HG03565 (cell line): ENCODE data around the gene RPH3AL.
"Not testable (repeated sequence)": the region's sequence is repeated elsewhere in the genome, so short reads cannot be mapped to it uniquely, and the experiment has no call there.

Source experiments
- ATAC-seq: cut with Tn5 transposase; IDR thresholded peaks from one replicate; pipeline ENCODE4 v1.9.1; 2021; ENCODE audit warnings: mild to moderate bottlenecking, moderate library complexity; ENCODE audit not compliant: unreplicated experiment

RPH3AL gene

GRCh38 chr17:228951-229708 lies 123.5 kb downstream of the RPH3AL start:
- no peak for ATAC-seq

GRCh38 chr17:227946-228615 lies 124.5 kb downstream of the RPH3AL start:
- no peak for ATAC-seq

GRCh38 chr17:227078-227945 lies 125.3 kb downstream of the RPH3AL start:
- no peak for ATAC-seq

GRCh38 chr17:226108-227077 lies 126.2 kb downstream of the RPH3AL start:
- no peak for ATAC-seq

GRCh38 chr17:225551-225950 lies 127.1 kb downstream of the RPH3AL start:
- ATAC-seq, result no peak

GRCh38 chr17:224576-224975 lies 128.0 kb downstream of the RPH3AL start:
- not testable (repeated sequence) for ATAC-seq

GRCh38 chr17:223723-224471 lies 128.7 kb downstream of the RPH3AL start:
- no peak for ATAC-seq

GRCh38 chr17:222172-222571 lies 130.4 kb downstream of the RPH3AL start:
- ATAC-seq, result no peak

- ATAC-seq, result no peak
Observed at GRCh38 chr17:219696-220095, 132.9 kb downstream of the RPH3AL start.

- ATAC-seq, result no peak
Observed at GRCh38 chr17:218432-219110, 134.0 kb downstream of the RPH3AL start.

GRCh38 chr17:216625-217024 lies 136.0 kb downstream of the RPH3AL start:
- no peak for ATAC-seq

- ATAC-seq, result not testable (repeated sequence)
Observed at GRCh38 chr17:215563-216478, 136.8 kb downstream of the RPH3AL start.

GRCh38 chr17:214881-215331 lies 137.7 kb downstream of the RPH3AL start:
- ATAC-seq, result no peak

- no peak for ATAC-seq
Observed at GRCh38 chr17:213286-214105, 139.1 kb downstream of the RPH3AL start.

GRCh38 chr17:210402-210801 lies 142.2 kb downstream of the RPH3AL start:
- ATAC-seq, result no peak

- no peak for ATAC-seq
Observed at GRCh38 chr17:208429-208828, 144.2 kb downstream of the RPH3AL start.

GRCh38 chr17:207775-208174 lies 144.8 kb downstream of the RPH3AL start:
- ATAC-seq, result no peak
